ENCODE data around the gene PARD3B. TPM values are rescaled to one million over a fixed set of nuclear protein-coding genes. Genes with fewer than 3 reads are reported as not detected.

PARD3B gene
- total and polyA plus RNA-seq, 2 of the 4 experiments (the other 2 are of a cell fraction) = 3.3 to 15.6 TPM

- in situ Hi-C loops (cut with MboI; ENCODE audit: low sequenced_read_pairs) = no loop called here
- Histone ChIP-seq H3K36me3 (ENCODE audit: control insufficient read depth, insufficient read depth, low read length) (0 out of 2 replicates have a peak, but pooled peaks cover 1% of the 10 kb centered on the region), H3K18ac (ENCODE audit: low read depth, low read length) (no peak overlapping the region; the same call in 1 of the 2 replicates), H4K20me1 (ENCODE audit: insufficient read depth, low read length) (no peaks in the 10 kb centered on the region), H3K27me3 (ENCODE audit: control insufficient read depth, insufficient read depth, low read length) (no peaks in the 10 kb centered on the region), H3K9ac (ENCODE audit: low read depth, low read length) (no peak overlapping the region), H3K9me1 (ENCODE audit: insufficient read depth, low read length) (no peaks in the 10 kb centered on the region; the same call in 1 of the 2 replicates), H4K8ac (ENCODE audit: low read depth in 2 of 2, low read length in 2 of 2) (no peak overlapping the region), H3K9me3 (ENCODE audit: control insufficient read depth, insufficient read depth, low read length) (no peaks in the 10 kb centered on the region), H2AK5ac (ENCODE audit: low read depth, low read length) (no peak overlapping the region), H3K4me2 (ENCODE audit: low read depth, low read length) (no peak overlapping the region), H2AK9ac (replicated peaks; ENCODE audit: low read depth, low read length, poor library complexity) (no peak overlapping the region), H4K91ac (ENCODE audit: insufficient read depth, low read depth, low read length) (no peak overlapping the region), H3K4ac (ENCODE audit: low read depth, low read length) (no peak overlapping the region), H2BK5ac (ENCODE audit: low read depth, low read length, poor library complexity, severe bottlenecking) (no peak overlapping the region), H2BK120ac (ENCODE audit: low read depth, low read length) (no peak overlapping the region), H3K79me1 (ENCODE audit: low read depth in 1 of 2, low read length in 2 of 2) (no peaks in the 10 kb centered on the region), H2AFZ (replicated peaks; ENCODE audit: low read length, poor library complexity) (no peak overlapping the region), H4K5ac (ENCODE audit: low read depth, low read length) (no peak overlapping the region), H3K27ac (ENCODE audit: insufficient read depth, low read length) (no peak overlapping the region), H2BK15ac (ENCODE audit: low read depth, low read length) (no peak overlapping the region), H3K23ac (ENCODE audit: low read depth, low read length) (no peak overlapping the region), H3K4me3 (ENCODE audit: insufficient read depth, low read depth, low read length) (no peak overlapping the region), H2BK20ac (ENCODE audit: low read depth, low read length) (no peak overlapping the region), H3K56ac (ENCODE audit: extremely low read depth, insufficient read depth, low read length) (no peak overlapping the region), H3K14ac (replicated peaks; ENCODE audit: low read depth, low read length) (no peak overlapping the region), H3K4me1 (ENCODE audit: control insufficient read depth, insufficient read depth, low read length) (no peaks in the 10 kb centered on the region)
- no peak for DNase-seq
- ChIA-PET CTCF (interaction anchor here (0.6 to 0.7 kb wide), 2 partner anchors 230 to 412 kb away, joined by 3 to 7 read pairs; no protein-coding TSS in a partner anchor), POLR2A (ENCODE audit: unreplicated experiment) (no interaction called here)
- no TSS peak for BruUV-seq (replicated peaks)
- WGBS, 2 experiments (ENCODE audit: extremely low coverage in 2 of 2, insufficient read length in 1 of 2) = no CpG with 5 or more reads among the region's 4 CpGs
- TF ChIP-seq MXI1 (IDR thresholded peaks at IDR 0.05; ENCODE audit: borderline replicate concordance, low read depth, low read length) (no peak), RCOR1 (IDR thresholded peaks at IDR 0.05; ENCODE audit: insufficient replicate concordance, low read length) (no peak), RFX5 (IDR thresholded peaks at IDR 0.05; ENCODE audit: low read depth, low read length) (no peak), MAFK (IDR thresholded peaks at IDR 0.05; ENCODE audit: low read depth, low read length) (peak; percentile 88), ELK1 (IDR thresholded peaks at IDR 0.05; ENCODE audit: borderline replicate concordance, low read depth, low read length) (no peak), MAZ (IDR thresholded peaks at IDR 0.05; ENCODE audit: borderline replicate concordance, low read depth, low read length) (no peak)
- intact Hi-C loops (cut with micrococcal nuclease) = no loop called here
- dilution Hi-C loops (cut with HindIII; ENCODE audit: low sequenced_read_pairs, unreplicated experiment) = no loop called here
- no peak for ATAC-seq (ENCODE audit: low read depth)
Observed at GRCh38 chr2:205296959-205297358, 751.7 kb downstream of the PARD3B start.
